Psoas muscle (tissue), 8 donors: ENCODE results near the gene P2RX4. TPM values are rescaled to one million over a fixed set of nuclear protein-coding genes. Genes with fewer than 3 reads are reported as not detected.

Experiments
- ATAC-seq, 4 donors: fragments of 200-7000 bp; cut with Tn5 transposase; one replicate each; pipeline ENCODE4 v1.9.1; 2020; ENCODE audit warnings: moderate library complexity in 3 of 4, mild to moderate bottlenecking in 2 of 4
- DNase-seq, 2 donors: peaks; one replicate each; pipeline ENCODE4 v3.0.0-alpha.2; 2020
- H3K27ac ChIP-seq: fragments of 200-600 bp; one replicate; pipeline ENCODE4 v1.8.0; 2022
- H3K27me3 ChIP-seq, 3 donors: fragments of 200-600 bp in 1 of 3; one replicate each; pipeline versions ENCODE4 v1.6.1 to v1.8.0; 2013 to 2022; ENCODE audit warnings: low read length in 2 of 3, mild to moderate bottlenecking in 2 of 3, moderate library complexity in 1 of 3; ENCODE audit not compliant: insufficient read depth in 3 of 3
- H3K36me3 ChIP-seq, 2 donors: fragments of 200-600 bp in 1 of 2; one replicate each; pipeline versions ENCODE4 v1.6.1 to v1.8.0; 2013 to 2022; ENCODE audit warnings: low read depth in 1 of 2, mild to moderate bottlenecking in 1 of 2, moderate library complexity in 1 of 2; ENCODE audit not compliant: insufficient read depth in 1 of 2
- H3K4me1 ChIP-seq: fragments of 200-600 bp; one replicate; pipeline ENCODE4 v1.8.0; 2022
- H3K4me3 ChIP-seq: fragments of 200-600 bp; one replicate; pipeline ENCODE4 v1.8.0; 2022; ENCODE audit warnings: mild to moderate bottlenecking
- H3K9me3 ChIP-seq: fragments of 200-600 bp; one replicate; pipeline ENCODE4 v1.8.0; 2022
- WGBS, 3 donors: extraction: QIAGEN DNeasy Blood & Tissue Kit; methylation state at CpG; one replicate each; pipeline versions ENCODE4 v1.1.6 to v1.1.7; 2013; 5-methylcytosine and 5-hydroxymethylcytosine counted together
- intact Hi-C, 2 donors: fragments of 100-400 bp; cut with DNase I; formaldehyde crosslinking; loops; one replicate each; pipeline versions ENCODE4 v1.11.0 to v1.14.2; 2022
- polyA plus RNA-seq, 3 donors: library from polyadenylated mRNA; stranded (reverse); fragments of 200-250 nt; gene quantifications; one replicate each; pipeline ENCODE4 v1.2.3, GENCODE V29; 2013
- total RNA-seq, 4 donors: library from RNA; stranded (reverse); fragmentation: NEBNext Ultra II Directional in 2 of 4; extraction: Animal tissue kit (Norgen Biotek cat#: 25700) in 2 of 4; gene quantifications; one replicate each; pipeline versions ENCODE4 v1.2.1 to v1.2.4, GENCODE V29; 2021 to 2023
- TF ChIP-seq, protein P1 (sequence below): fragments of 200-600 bp; IDR thresholded peaks from one replicate; pipeline ENCODE4 v1.8.0; 2022; ENCODE audit warnings: antibody characterized with exemption
- donor health status: healthy with polysubstance abuse.
- donor health status: DM: no; HTN: no; CAD: no; lungs with moderate emphysema.
- donor health status: Bipolar disorder and iron deficiency.
- donor health status: healthy.
- donor health status: DM: yes; HTN: yes; CAD: no.
- donor health status: DM: no; HTN: no; CAD: no.
- donor health status: DM: no; HTN: no; CAD: no.
- donor health status: DM: yes; HTN: yes; CAD: no.

Gene P2RX4
- total and polyA plus RNA-seq, 7 donors, result 1.1 to 3.4 (median 1.7) TPM

DNA sequence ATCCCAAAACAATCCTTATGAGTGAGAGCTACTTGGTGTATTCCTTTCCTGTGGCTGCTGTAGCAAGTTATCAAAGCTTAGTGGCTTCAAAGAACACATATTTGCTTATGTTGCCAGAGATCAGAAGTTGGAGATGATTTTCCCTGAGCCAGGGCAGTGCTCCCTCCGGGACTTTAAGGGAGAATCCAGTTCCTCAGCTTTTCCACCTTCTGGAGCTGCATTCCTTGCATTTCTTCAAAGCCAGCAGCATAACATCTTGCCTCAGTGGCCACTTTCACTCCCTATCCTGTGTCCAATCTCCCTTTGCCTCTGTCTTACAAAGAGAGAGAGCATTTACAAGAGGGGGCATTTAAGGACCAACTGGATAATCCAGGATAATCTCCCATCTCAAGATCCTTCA is 43.6 kb upstream of the P2RX4 start:
- ATAC-seq (no peak), DNase-seq (no peak)
- Histone ChIP-seq H3K36me3 (no peaks in the 10 kb centered on the region), H3K27me3 (peaks cover 0 to 2% (median 0%) of the 10 kb centered on the region in 3 donors), H3K4me3 (no peak overlapping the region), H3K4me1 (no peaks in the 10 kb centered on the region), H3K27ac (no peak overlapping the region), H3K9me3 (no peaks in the 10 kb centered on the region)
- 37 to 100% (median 57%) methylated on average over 1 of the region's 1 CpG for WGBS, 3 donors
- intact Hi-C loops, result no loop called here
- TF ChIP-seq, protein P1, sequence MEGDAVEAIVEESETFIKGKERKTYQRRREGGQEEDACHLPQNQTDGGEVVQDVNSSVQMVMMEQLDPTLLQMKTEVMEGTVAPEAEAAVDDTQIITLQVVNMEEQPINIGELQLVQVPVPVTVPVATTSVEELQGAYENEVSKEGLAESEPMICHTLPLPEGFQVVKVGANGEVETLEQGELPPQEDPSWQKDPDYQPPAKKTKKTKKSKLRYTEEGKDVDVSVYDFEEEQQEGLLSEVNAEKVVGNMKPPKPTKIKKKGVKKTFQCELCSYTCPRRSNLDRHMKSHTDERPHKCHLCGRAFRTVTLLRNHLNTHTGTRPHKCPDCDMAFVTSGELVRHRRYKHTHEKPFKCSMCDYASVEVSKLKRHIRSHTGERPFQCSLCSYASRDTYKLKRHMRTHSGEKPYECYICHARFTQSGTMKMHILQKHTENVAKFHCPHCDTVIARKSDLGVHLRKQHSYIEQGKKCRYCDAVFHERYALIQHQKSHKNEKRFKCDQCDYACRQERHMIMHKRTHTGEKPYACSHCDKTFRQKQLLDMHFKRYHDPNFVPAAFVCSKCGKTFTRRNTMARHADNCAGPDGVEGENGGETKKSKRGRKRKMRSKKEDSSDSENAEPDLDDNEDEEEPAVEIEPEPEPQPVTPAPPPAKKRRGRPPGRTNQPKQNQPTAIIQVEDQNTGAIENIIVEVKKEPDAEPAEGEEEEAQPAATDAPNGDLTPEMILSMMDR, result no peak

DNA sequence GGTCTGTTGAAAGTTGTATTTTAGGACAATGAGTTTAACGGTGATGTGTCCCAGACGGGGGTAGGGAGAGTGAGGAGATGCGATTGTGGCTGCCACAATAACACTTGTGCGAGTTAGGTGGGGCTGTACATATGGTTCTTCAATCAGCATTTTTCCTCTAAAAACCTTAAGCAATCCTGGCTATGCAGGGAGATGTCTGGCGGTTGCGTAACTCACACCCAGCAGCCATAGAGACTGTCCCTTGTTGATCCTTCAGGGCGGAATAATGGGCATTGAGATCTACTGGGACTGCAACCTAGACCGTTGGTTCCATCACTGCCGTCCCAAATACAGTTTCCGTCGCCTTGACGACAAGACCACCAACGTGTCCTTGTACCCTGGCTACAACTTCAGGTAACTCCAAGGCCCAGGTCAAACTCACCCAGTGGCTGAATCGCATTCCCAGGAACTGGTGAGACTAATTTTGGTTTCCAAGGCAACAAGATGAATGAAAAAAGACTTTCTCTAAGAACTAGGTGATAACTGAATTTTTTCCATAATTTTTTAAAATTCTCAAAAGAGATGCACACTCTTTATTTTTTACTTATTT is 42.6 kb upstream of the P2RX4 start:
- Histone ChIP-seq H3K27me3 (peaks cover 0 to 2% (median 0%) of the 10 kb centered on the region in 3 donors), H3K9me3 (no peaks in the 10 kb centered on the region), H3K27ac (no peak overlapping the region), H3K4me1 (no peaks in the 10 kb centered on the region), H3K36me3 (no peaks in the 10 kb centered on the region), H3K4me3 (no peak overlapping the region)
- TF ChIP-seq, protein P1, result no peak
- intact Hi-C loops, result no loop called here
- 71 to 80% (median 71%) methylated on average over 14 of the region's 14 CpGs for WGBS, 3 donors
- DNase-seq, result no peak
- ATAC-seq, result no peak

DNA sequence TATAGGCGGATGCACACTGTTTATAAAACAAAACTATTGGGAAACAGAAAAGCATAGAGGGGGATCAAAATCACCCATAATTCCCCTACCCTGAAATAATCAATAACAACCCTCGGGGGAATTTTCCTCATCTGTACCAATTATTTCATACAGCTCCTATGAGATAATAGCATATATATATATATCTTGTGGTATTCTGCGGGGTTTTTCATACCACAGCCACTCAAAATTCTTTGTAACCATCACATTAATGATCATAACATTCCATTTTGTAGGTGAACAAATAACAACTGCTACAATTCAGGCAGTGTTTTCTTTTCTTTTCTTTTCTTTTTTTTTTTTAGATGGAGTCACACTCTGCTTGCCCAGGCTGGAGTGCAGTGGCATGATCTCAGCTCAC is 42.0 kb upstream of the P2RX4 start:
- Histone ChIP-seq H3K4me1 (no peaks in the 10 kb centered on the region), H3K4me3 (no peak overlapping the region), H3K36me3 (no peaks in the 10 kb centered on the region), H3K27ac (no peak overlapping the region), H3K9me3 (no peaks in the 10 kb centered on the region), H3K27me3 (no peaks in the 10 kb centered on the region)
- TF ChIP-seq, protein P1, result no peak
- intact Hi-C loops, result no loop called here
- ATAC-seq (no peak), DNase-seq (no peak)
- WGBS, 3 donors, result 72 to 92% (median 75%) methylated on average over 3 of the region's 3 CpGs

DNA sequence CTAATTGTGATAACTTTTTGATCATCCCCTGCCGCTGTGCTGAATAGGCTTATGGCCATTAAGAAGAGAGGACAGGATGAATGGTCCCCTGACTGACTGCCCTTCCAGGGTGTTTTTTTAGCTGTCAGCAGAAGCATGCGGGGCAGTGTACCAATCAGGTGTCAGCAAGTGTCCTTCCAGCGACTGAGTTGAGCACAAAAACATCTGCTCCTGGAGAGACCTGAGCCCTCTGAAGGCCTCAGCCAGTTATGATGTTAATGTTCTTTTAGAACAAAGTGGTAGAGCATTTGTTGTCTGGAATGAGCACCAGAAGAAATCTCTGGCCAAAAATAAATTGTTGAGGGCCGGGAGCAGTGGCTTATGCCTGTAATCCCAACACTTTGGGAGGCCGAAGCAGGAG is 39.8 kb upstream of the P2RX4 start:
- TF ChIP-seq, protein P1, result no peak
- ATAC-seq, result no peak
- Histone ChIP-seq H3K4me3 (no peak overlapping the region), H3K27me3 (no peaks in the 10 kb centered on the region), H3K4me1 (no peaks in the 10 kb centered on the region), H3K36me3 (no peaks in the 10 kb centered on the region), H3K27ac (no peak overlapping the region), H3K9me3 (no peaks in the 10 kb centered on the region)
- 62 to 68% (median 68%) methylated on average over 5 of the region's 5 CpGs for WGBS, 3 donors
- DNase-seq, result no peak
- intact Hi-C loops, result no loop called here

DNA sequence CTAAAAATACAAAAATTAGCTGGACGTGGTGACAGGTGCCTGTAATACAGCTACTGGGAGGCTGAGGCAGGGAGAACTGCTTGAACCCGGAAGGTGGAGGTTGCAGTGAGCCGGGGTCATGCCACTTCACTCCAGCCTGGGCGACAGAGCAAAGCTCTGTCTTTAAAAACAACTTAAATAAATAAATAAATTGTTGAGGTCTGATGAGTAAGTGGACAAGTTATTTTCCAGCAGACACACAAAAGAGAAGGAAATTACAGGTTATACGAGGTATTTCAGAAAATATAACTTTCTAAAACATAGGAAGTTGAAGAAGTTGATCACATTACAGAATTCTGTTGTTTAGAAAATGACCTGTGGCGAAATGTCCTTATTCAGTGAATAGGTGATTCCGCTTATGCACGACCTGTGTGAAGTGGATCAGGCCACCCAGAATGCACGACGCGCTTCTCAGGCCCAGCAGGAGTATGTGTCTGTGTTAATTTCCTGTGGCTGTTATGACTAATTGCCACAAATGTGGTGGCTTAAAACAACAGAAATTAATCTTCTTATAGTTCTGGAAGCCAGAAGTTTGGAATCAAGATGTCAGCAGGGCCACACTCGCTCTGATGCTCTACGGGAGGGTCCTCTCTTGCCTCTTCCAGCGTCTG is 39.2 kb upstream of the P2RX4 start:
- ATAC-seq, result no peak

More for the DNA sequence above, 39.2 kb upstream of the P2RX4 start:
- no peaks in the 10 kb centered on the region for H3K36me3 ChIP-seq
- H3K27me3 ChIP-seq, result no peaks in the 10 kb centered on the region
- H3K4me3 ChIP-seq, result no peak overlapping the region
- no peak for DNase-seq
- H3K4me1 ChIP-seq, result no peaks in the 10 kb centered on the region
- TF ChIP-seq, protein P1, result no peak
- intact Hi-C loops, result no loop called here
- WGBS, 3 donors, result 79 to 94% (median 83%) methylated on average over 14 of the region's 14 CpGs
- H3K27ac ChIP-seq, result no peak overlapping the region
- no peaks in the 10 kb centered on the region for H3K9me3 ChIP-seq
